HG02884 (cell line): ENCODE results near the gene PDLIM5.

Experiments used
- ATAC-seq: cut with Tn5 transposase; IDR thresholded peaks from one replicate; pipeline ENCODE4 v1.9.1; 2021; ENCODE audit warnings: mild to moderate bottlenecking, moderate library complexity; ENCODE audit not compliant: unreplicated experiment

The PDLIM5 gene

GRCh38 chr4:94680176-94680862 lies 228.6 kb downstream of the PDLIM5 start:
- ATAC-seq = no peak

GRCh38 chr4:94686086-94686485 lies 234.3 kb downstream of the PDLIM5 start:
- no peak for ATAC-seq

DNA sequence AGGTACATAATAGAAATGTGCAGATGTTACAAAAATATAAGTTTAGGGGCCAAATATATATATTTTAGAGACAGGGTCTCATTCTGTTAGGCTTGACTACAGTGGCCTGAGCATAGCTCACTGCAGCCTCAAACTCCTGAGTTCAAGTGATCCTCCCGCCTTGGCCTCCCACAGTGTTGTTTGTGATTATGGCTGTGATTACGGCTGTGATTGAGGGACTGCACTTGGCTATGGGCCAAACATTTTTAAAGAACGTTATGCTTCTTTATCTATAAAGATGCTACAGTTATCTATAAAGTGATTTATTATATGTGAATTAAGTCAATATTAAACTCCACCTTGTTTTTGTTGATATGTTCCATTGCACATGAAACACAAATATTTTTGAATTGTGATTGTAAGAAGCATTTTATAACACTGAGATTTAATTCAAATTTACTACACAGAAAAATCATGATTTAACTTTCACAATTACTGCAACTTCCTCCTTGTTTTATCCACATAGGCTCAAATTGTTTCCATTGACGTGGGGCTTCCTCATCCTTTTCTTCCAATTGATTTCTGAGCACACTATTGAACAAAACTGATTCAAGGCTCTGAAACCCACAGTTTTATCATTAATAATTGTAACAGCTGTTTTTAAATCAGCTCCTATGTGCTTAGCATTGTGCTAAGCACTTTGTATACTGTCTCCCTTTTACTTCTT lies 237.6 kb downstream of the PDLIM5 start:
- no peak for ATAC-seq

DNA sequence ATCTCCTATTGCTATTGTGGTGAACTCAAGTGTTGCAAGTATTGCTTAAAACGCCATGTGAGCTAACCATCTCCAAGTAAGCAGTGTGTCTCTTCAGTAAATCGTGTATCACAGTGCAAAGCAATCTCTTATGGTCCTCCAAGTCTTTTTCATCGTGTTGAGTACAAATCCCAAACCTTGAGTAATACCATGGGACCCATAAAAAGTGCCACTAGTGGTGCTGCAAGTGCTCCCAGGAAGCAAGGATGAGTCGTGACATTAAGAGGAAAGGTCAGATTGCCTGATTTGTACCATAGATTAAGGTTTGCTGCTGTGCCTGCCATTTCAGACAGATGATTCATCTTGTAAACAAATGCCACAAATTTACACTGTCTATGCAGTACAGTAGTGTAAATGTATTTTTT lies 239.1 kb downstream of the PDLIM5 start:
- ATAC-seq = no peak

GRCh38 chr4:94691552-94691951 lies 239.8 kb downstream of the PDLIM5 start:
- ATAC-seq = no peak

GRCh38 chr4:94695384-94695783 lies 243.6 kb downstream of the PDLIM5 start:
- no peak for ATAC-seq

DNA sequence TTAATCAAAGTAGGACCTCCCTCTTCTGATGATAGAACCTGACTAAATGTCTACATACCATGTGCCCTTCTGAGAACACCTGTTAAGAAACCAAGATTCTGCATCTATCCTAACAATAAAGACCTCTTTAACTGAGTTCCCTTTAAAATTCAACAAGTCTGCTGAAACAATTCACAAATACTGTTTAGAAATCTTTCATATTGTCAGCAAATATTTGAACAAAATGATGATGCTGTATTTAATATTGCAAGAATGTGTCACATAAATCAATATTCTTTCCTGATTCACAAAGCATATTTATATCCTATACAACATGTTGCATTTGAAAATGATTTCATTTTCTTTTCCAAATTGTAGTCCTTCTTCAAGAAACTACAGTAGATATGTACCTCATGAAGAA lies 246.4 kb downstream of the PDLIM5 start:
- ATAC-seq = no peak

- ATAC-seq = no peak
Observed at GRCh38 chr4:94700298-94700697, 248.6 kb downstream of the PDLIM5 start.

GRCh38 chr4:94701631-94702300 lies 250.0 kb downstream of the PDLIM5 start:
- no peak for ATAC-seq

- no peak for ATAC-seq
Observed at GRCh38 chr4:94711635-94712034, 259.9 kb downstream of the PDLIM5 start.

GRCh38 chr4:94714365-94715160 lies 262.8 kb downstream of the PDLIM5 start:
- no peak for ATAC-seq

- ATAC-seq = no peak
Observed at GRCh38 chr4:94715726-94716125, 264.0 kb downstream of the PDLIM5 start.
